Stimulated activated CD4-positive, alpha-beta T cell treated with anti-CD3 and anti-CD28 coated beads, Interleukin-15, amount 100 ng/mL, for 48 hours (primary cell): ENCODE data around the gene MFSD12.
"Not testable (repeated sequence)": the region's sequence is repeated elsewhere in the genome, so short reads cannot be mapped to it uniquely, and the experiment has no call there.

Experiments used
- DNase-seq, 2 donors: peaks; one replicate each; pipeline ENCODE4 v3.0.0-alpha.2; 2020; ENCODE audit warnings: low read depth in 2 of 2

The MFSD12 gene

GRCh38 chr19:3585301-3586126, 28.1 kb upstream of the MFSD12 start, which contains the start of gene GIPC3:
Gene GIPC3, plus strand, starts transcription at chr19:3585478. Its CDS starts 120 bp downstream, at chr19:3585598.
- DNase-seq: no peak

GRCh38 chr19:3584036-3584802, 26.8 kb upstream of the MFSD12 start:
- not testable (repeated sequence) for DNase-seq

- DNase-seq: not testable (repeated sequence)
These were observed 24.4 kb upstream of the MFSD12 start for GRCh38 chr19:3581792-3582191.

GRCh38 chr19:3580156-3580934, 23.0 kb upstream of the MFSD12 start:
- no peak for DNase-seq

DNA sequence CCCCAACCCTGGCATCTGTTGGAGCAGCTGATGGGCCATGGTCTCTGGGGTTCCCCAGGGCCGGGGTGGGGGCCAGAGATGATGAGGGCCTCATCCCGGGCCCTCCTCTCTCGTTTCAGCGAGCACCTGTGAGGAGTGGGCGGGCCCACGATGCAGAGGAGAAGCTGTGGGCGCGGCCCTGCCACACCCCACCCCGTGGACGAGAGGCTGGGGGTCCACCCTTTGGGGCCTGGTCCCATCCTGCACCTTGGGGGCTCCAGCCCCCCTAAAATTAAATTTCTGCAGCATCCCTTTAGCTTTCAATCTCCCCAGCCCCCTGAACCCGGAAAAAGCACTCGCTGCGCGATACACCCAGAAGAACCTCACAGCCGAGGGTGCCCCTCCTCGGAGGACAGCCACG, 21.0 kb upstream of the MFSD12 start:
- DNase-seq: no peak

GRCh38 chr19:3577723-3578344, 20.4 kb upstream of the MFSD12 start:
- no peak for DNase-seq

DNA sequence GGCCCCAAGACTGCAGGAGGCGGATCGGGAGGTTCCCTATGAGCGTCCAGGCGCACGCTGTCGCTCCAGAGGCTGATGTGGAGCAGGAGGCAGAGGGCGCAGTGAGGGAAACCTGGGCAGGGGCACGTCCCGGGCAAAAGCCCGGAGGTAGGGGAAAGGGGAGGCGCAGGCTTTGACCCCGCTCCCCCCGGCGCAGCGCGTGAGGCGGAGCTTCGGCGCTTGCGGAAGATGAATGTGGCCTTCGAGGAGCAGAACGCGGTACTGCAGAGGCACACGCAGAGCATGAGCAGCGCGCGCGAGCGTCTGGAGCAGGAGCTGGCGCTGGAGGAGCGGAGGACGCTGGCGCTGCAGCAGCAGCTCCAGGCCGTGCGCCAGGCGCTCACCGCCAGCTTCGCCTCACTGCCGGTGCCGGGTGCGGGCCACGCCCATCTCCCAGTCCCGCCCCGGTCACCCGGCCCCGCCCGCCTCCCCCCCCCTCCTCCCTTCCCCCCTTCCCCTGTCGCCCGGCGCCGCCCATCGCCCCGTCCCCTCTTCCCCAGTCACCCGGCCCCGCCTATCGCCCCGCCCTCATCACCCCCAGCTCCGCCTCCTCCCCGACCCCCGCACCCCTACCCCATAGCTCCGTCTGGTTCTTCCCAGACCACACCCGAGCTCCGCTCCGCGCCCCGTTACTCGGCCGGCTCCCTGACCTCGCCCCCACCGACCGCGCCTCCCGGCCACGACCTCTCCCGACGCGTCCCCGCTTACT, 19.5 kb upstream of the MFSD12 start:
- DNase-seq: no peak

- DNase-seq: no peak
These were observed 18.7 kb upstream of the MFSD12 start for GRCh38 chr19:3575949-3576673.

DNA sequence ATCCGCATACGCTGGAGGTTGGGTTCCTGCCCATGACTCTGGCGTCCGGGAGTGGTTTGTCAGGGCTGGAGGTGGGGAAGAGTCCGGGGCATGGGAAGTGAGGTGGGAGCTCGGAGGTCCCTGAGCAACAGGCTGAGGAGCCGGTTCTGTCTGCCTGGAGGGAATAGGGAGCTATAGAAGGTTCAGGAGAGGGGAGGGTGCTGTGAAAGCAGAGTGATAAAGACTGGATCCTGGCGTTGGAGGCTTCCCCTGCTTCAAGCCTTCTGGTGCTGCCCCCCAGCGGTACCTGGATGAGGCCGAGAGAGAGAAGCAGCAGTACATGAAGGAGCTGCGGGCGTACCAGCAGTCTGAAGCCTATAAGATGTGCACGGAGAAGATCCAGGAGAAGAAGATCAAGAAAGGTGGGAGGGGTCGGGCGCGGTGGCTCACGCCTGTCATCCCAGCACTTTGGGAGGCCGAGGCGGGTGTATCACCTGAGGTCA, 17.9 kb upstream of the MFSD12 start:
- DNase-seq: no peak

- peak; percentile 94 to 95 for DNase-seq
These were observed 16.7 kb upstream of the MFSD12 start for GRCh38 chr19:3573858-3574637.

DNA sequence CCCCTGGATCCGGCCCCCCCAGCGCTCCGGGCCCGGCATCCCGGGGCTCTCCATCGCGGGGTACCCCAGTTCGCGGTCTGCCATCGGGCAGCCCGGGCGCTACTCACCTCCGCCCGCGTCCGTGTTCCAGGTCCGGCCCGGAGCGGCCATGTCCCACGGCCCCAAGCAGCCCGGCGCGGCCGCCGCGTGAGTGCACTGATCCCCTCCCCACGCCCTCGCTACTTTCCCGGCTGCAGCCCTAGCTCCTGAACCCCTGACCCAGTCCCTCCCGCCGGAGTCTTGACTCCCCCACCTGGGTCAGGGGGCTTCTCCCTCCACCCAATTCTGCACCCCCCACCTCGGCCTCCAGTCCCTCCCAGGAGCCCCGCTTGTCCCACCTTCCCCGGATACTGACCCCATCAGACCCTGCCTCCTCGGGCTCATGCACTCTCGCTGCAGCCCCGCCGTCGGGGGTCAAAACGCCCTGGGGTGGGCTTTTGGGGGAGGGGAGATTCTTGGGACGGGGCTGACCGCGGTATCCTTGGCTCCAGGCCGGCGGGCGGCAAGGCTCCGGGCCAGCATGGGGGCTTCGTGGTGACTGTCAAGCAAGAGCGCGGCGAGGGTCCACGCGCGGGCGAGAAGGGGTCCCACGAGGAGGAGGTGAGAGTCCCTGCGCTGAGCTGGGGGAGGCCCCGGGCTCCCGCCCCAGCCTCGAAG, 15.9 kb upstream of the MFSD12 start:
- no peak for DNase-seq

DNA sequence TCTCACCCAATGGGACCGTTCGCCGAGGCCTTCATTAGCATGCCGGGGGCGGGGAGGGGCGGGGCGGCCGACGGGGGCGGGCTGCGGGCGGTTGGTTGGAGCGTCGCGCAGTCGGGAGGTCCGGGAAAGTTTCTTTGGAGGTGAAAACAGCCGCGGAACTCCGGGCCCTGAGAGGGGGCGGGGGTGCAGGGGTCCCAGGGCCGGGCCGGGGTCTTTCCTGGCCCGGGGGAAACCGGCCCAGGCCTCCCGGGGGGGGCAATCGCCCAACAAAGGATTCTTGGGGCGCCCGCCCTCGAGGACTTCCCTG, 15.4 kb upstream of the MFSD12 start, which contains the start of gene HMG20B:
Gene HMG20B (plus strand): TSS at position 90 of the 307 bp plus-strand sequence. CDS start 366 bp downstream, outside the sequence.
- DNase-seq: no peak

GRCh38 chr19:3572132-3572854, 14.9 kb upstream of the MFSD12 start:
- DNase-seq: peak; percentile 100

- no peak for DNase-seq
These were observed 13.2 kb upstream of the MFSD12 start for GRCh38 chr19:3570606-3571011.

GRCh38 chr19:3570042-3570441, 12.7 kb upstream of the MFSD12 start:
- DNase-seq: not testable (repeated sequence)

- DNase-seq: no peak
These were observed 7.8 kb upstream of the MFSD12 start for GRCh38 chr19:3565139-3565538.

GRCh38 chr19:3563709-3564524, 6.5 kb upstream of the MFSD12 start:
- no peak for DNase-seq
